Caco-2 (cell line): ENCODE results near the gene ATP1A4. TPM values are rescaled to one million over a fixed set of nuclear protein-coding genes. Genes with fewer than 3 reads are reported as not detected.

ENCODE experiments used
- BruUV-seq: library from RNA; stranded (reverse); fragments of 400-500 nt; replicated peaks from 2 replicates; lab custom pipeline; 2021; lab: Mats Ljungman, UMichigan
- CTCF ChIA-PET: fragments of 300-600 bp; sonication (Branson Sonifier 250); formaldehyde crosslinking; loops from one replicate; lab custom pipeline; 2022; ENCODE audit warnings: antibody characterized with exemption; lab: Charles Lee
- POLR2A ChIA-PET: fragments of 300-600 bp; sonication (Branson Sonifier 250); formaldehyde crosslinking; loops from one replicate; lab custom pipeline; 2022; ENCODE audit warnings: antibody characterized with exemption; lab: Charles Lee
- DNase-seq, 2 experiments: peaks; one replicate each; pipeline versions ENCODE4 v3.0.0 to v3.0.0-alpha.2; 2020 to 2022
- H3K27me3 ChIP-seq: replicated peaks from 2 replicates; pipeline ENCODE4 v1.6.0; 2011; ENCODE audit warnings: low read length; ENCODE audit not compliant: control insufficient read depth, insufficient read depth
- H3K36me3 ChIP-seq: 2 replicates; pipeline ENCODE4 v1.5.1; 2011; ENCODE audit warnings: low read length; ENCODE audit not compliant: control insufficient read depth, insufficient read depth
- H3K4me1 ChIP-seq: fragments of 250-450 bp; sonication (Bioruptor Pico); 2 replicates; pipeline ENCODE4 v1.5.1; 2020; ENCODE audit warnings: mild to moderate bottlenecking
- H3K4me3 ChIP-seq: 2 replicates; pipeline ENCODE4 v1.5.1; 2011; ENCODE audit warnings: low read depth, mild to moderate bottlenecking, control low read depth, low read length
- H3K9me3 ChIP-seq: fragments of 250-450 bp; sonication (Bioruptor Pico); 2 replicates; pipeline ENCODE4 v1.5.1; 2020; ENCODE audit warnings: mild to moderate bottlenecking, moderate library complexity
- H3K27ac Mint-ChIP-seq: one replicate; pipeline ENCODE4 v1.8.0; 2022; ENCODE audit warnings: mixed read lengths; ENCODE audit not compliant: unreplicated experiment
- H3K27me3 Mint-ChIP-seq: one replicate; pipeline ENCODE4 v1.8.0; 2022; ENCODE audit warnings: mixed read lengths; ENCODE audit not compliant: insufficient read depth, unreplicated experiment
- H3K36me3 Mint-ChIP-seq: one replicate; pipeline ENCODE4 v1.8.0; 2022; ENCODE audit warnings: mild to moderate bottlenecking, mixed read lengths; ENCODE audit not compliant: insufficient read depth, unreplicated experiment
- H3K4me1 Mint-ChIP-seq: one replicate; pipeline ENCODE4 v1.8.0; 2022; ENCODE audit warnings: low read depth, mixed read lengths; ENCODE audit not compliant: unreplicated experiment
- H3K4me3 Mint-ChIP-seq: one replicate; pipeline ENCODE4 v1.8.0; 2022; ENCODE audit warnings: mild to moderate bottlenecking, moderate library complexity, mixed read lengths; ENCODE audit not compliant: unreplicated experiment
- H3K9me3 Mint-ChIP-seq: one replicate; pipeline ENCODE4 v1.8.0; 2022; ENCODE audit warnings: mixed read lengths; ENCODE audit not compliant: unreplicated experiment
- intact Hi-C: fragments of 100-400 bp; cut with micrococcal nuclease; formaldehyde crosslinking; loops from one replicate; pipeline ENCODE4 v1.10.0; 2022; ENCODE audit not compliant: unreplicated experiment
- total RNA-seq: library from RNA; stranded (reverse); gene quantifications from 2 replicates; pipeline ENCODE4 v1.2.3, GENCODE V29; 2022
- TF ChIP-seq, protein P1 (sequence below), 2 experiments: fragments of 200-600 bp in 1 of 2; IDR thresholded peaks; 1 replicate in 1 of 2; 2 replicates in 1 of 2; pipeline versions ENCODE4 v1.5.1 to v1.8.0; 2011 to 2022; ENCODE audit warnings: antibody characterized with exemption in 1 of 2, control low read depth in 1 of 2, inconsistent platforms in 1 of 2, low read depth in 1 of 2, low read length in 1 of 2, mild to moderate bottlenecking in 1 of 2, moderate library complexity in 1 of 2; ENCODE audit not compliant: insufficient read depth in 1 of 2, severe bottlenecking in 1 of 2, unreplicated experiment in 1 of 2

The ATP1A4 gene
- total RNA-seq, 1 experiment from 2014 or later = not detected

DNA sequence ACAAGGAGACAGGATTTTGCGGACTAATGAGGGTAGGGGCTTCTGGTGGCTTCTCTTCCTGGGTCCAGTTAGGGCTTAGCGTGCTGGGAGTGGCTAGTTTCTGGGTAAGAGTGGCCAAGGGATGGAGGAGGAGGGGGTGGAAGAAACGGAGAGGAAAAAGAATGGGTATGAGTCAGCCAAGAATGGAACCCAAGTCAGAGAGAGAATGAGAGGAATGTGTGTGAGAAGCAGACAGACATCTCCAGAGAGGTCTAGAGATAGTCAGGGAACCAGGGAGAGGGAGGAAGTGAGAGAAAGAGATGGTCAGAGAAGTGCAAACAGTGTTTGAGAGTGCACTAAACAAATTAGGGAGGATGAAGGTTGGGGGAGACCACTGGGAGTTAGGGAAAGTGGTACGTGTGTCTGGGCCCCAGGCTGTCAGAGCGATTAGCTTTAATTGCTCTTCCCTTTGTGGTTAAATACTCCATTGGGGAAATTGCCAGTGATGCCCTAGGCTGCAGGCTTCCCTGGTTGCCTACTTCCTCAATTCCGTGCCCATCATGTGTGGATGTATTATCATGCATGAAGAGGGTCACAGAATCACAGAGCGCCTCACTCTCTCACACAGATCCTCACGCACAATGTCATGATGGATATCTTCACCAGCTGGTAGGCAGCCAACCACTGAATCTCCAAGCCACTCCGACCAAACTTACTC lies 55.2 kb downstream of the ATP1A4 start:
- Mint-ChIP-seq H3K4me1 (peaks cover 18% of the 10 kb centered on the region), H3K27ac (no peak overlapping the region), H3K27me3 (no peaks in the 10 kb centered on the region), H3K9me3 (no peaks in the 10 kb centered on the region), H3K4me3 (peak overlapping the region; percentile 81), H3K36me3 (peaks cover 22% of the 10 kb centered on the region)
- ChIA-PET CTCF (interaction anchor here (1.1 to 1.4 kb wide), 2 partner anchors 13 to 54 kb away, joined by 4 to 5 read pairs; no protein-coding TSS in a partner anchor), POLR2A (interaction anchor here (0.6 kb wide), 1 partner anchor 64 kb away, joined by 3 read pairs; no protein-coding TSS in a partner anchor)
- H3K36me3 ChIP-seq = peaks cover 2% of the 10 kb centered on the region; the same call in 1 of the 2 replicates
- no peaks in the 10 kb centered on the region for H3K27me3 ChIP-seq
- intact Hi-C loops = no loop called here
- H3K9me3 ChIP-seq = no peaks in the 10 kb centered on the region
- no peak overlapping the region; the same call in 1 of the 2 replicates for H3K4me3 ChIP-seq
- peaks cover 10% of the 10 kb centered on the region for H3K4me1 ChIP-seq
- no peak for DNase-seq
- TF ChIP-seq, protein P1, sequence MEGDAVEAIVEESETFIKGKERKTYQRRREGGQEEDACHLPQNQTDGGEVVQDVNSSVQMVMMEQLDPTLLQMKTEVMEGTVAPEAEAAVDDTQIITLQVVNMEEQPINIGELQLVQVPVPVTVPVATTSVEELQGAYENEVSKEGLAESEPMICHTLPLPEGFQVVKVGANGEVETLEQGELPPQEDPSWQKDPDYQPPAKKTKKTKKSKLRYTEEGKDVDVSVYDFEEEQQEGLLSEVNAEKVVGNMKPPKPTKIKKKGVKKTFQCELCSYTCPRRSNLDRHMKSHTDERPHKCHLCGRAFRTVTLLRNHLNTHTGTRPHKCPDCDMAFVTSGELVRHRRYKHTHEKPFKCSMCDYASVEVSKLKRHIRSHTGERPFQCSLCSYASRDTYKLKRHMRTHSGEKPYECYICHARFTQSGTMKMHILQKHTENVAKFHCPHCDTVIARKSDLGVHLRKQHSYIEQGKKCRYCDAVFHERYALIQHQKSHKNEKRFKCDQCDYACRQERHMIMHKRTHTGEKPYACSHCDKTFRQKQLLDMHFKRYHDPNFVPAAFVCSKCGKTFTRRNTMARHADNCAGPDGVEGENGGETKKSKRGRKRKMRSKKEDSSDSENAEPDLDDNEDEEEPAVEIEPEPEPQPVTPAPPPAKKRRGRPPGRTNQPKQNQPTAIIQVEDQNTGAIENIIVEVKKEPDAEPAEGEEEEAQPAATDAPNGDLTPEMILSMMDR (IDR thresholded peaks at IDR 0.05; ENCODE audit: insufficient read depth in 1 of 2, low read depth in 1 of 2, low read length in 1 of 2, severe bottlenecking in 1 of 2, unreplicated experiment in 1 of 2) = no peak
- BruUV-seq = no TSS peak

DNA sequence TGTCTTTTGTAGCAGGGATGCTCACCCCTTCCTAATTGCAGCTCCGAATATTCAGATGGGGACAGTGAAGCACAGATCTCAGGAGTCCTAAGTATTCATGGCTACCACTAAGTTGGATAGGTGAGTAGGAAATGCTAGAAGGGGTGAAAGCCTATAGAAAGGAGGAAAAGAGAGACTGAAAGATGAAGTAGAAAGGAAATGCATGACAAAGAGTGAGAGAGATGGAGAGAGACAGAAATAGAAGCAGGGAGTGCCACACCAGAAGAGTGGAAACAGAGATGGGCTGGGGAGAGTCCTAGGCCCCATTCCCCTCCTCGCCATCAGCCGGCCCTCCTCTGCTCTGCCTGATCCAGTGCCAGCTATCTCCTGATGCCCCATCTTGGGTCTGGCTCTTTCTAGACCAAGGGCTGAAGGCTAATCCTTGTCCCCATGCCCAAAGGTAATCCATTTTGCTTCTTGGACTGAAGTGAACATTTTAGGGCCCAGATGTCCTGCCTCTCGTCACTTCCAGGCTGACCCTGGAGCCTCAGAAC lies 55.8 kb downstream of the ATP1A4 start:
- CTCF ChIA-PET = interaction anchor here (1.4 kb wide), 1 partner anchor 13 kb away, joined by 5 read pairs; no protein-coding TSS in a partner anchor
- no peaks in the 10 kb centered on the region for H3K9me3 ChIP-seq
- H3K36me3 Mint-ChIP-seq = peaks cover 26% of the 10 kb centered on the region
- no peaks in the 10 kb centered on the region for H3K27me3 Mint-ChIP-seq
- no peak overlapping the region for H3K4me3 Mint-ChIP-seq
- H3K27ac Mint-ChIP-seq = no peak overlapping the region
- POLR2A ChIA-PET = no interaction called here
- peaks cover 10% of the 10 kb centered on the region for H3K4me1 ChIP-seq
- no peaks in the 10 kb centered on the region for H3K27me3 ChIP-seq
- intact Hi-C loops = no loop called here
- H3K4me1 Mint-ChIP-seq = peaks cover 18% of the 10 kb centered on the region
- peaks cover 2% of the 10 kb centered on the region; the same call in 1 of the 2 replicates for H3K36me3 ChIP-seq
- H3K9me3 Mint-ChIP-seq = no peaks in the 10 kb centered on the region
- no peak for DNase-seq
- TF ChIP-seq, protein P1 (IDR thresholded peaks at IDR 0.05; ENCODE audit: insufficient read depth in 1 of 2, low read depth in 1 of 2, low read length in 1 of 2, severe bottlenecking in 1 of 2, unreplicated experiment in 1 of 2) = no peak
- H3K4me3 ChIP-seq = no peak overlapping the region
- BruUV-seq = no TSS peak

DNA sequence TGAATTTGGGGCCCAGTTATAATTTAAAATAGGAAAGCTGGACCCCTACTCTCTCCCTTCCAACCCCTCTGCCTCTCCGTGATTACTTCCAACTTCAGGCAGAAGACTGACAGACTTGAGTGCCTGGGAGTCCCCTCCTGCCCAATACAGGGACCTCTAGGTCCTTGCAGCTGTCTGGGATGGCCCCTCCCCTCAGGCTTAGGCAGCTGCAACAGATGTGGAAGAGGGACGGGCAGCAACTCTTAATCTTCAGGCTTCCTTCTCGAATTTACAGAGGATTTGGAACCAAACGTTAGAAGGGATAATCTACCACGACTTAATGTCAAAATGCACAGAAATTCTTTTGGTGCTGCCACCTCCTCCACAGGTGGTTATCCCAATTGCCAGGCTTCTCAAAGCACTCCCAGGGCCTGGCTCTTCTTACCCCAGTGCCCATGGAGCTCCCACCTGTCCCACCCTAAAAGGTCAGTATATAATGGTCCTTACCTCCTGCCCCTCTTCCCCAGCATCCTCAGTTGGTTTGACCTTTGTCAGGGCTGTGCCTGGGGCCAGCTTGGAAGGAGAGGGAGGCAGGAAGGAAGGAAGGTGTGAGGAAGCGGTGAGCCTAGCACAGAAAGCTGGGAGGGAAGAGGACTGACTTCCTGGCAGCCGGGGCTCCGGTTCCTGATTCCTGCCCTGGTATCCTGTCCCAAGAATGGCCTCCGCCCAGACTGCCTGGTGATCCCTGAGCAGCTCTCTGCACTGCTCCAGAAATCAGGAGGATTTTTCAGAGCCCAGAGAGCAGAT lies 56.6 kb downstream of the ATP1A4 start:
- peaks cover 2% of the 10 kb centered on the region for H3K36me3 ChIP-seq
- DNase-seq = no peak
- H3K9me3 Mint-ChIP-seq = no peaks in the 10 kb centered on the region
- ChIA-PET CTCF (no interaction called here), POLR2A (no interaction called here)
- H3K27me3 Mint-ChIP-seq = no peaks in the 10 kb centered on the region
- H3K36me3 Mint-ChIP-seq = peaks cover 34% of the 10 kb centered on the region
- H3K4me3 Mint-ChIP-seq = no peak overlapping the region
- intact Hi-C loops = no loop called here
- TF ChIP-seq, protein P1 (IDR thresholded peaks at IDR 0.05; ENCODE audit: insufficient read depth in 1 of 2, low read depth in 1 of 2, low read length in 1 of 2, severe bottlenecking in 1 of 2, unreplicated experiment in 1 of 2) = no peak
- no peaks in the 10 kb centered on the region for H3K9me3 ChIP-seq
- peaks cover 10% of the 10 kb centered on the region for H3K4me1 ChIP-seq
- no peaks in the 10 kb centered on the region for H3K27me3 ChIP-seq
- H3K4me1 Mint-ChIP-seq = peaks cover 18% of the 10 kb centered on the region
- H3K4me3 ChIP-seq = no peak overlapping the region
- H3K27ac Mint-ChIP-seq = no peak overlapping the region
- BruUV-seq = no TSS peak
